ENCODE results near the gene ATP6AP1. TPM values are rescaled to one million over a fixed set of nuclear protein-coding genes. Genes with fewer than 3 reads are reported as not detected.
"Not testable (repeated sequence)": the region's sequence is repeated elsewhere in the genome, so short reads cannot be mapped to it uniquely, and the experiment has no call there.

Gene ATP6AP1
- total RNA-seq, 4 donors from 2014 or later = 29.0 to 50.0 (median 43.1) TPM

- peaks cover 0 to 58% (median 8%) of the 10 kb centered on the region in 3 donors for H3K4me1 ChIP-seq
- H3K9me3 ChIP-seq = no peaks in the 10 kb centered on the region
- ATAC-seq = no peak
- 69 to 72% methylated on average over 5 to 13 of the region's 14 CpGs for WGBS, 2 donors (ENCODE audit: low coverage in 1 of 2)
- TF ChIP-seq POLR2A (IDR thresholded peaks at IDR 0.05) (no peak), EP300 (IDR thresholded peaks at IDR 0.05) (no peak), CTCF (IDR thresholded peaks at IDR 0.05) (no peak), POLR2AphosphoS5 (IDR thresholded peaks at IDR 0.05) (no peak)
- H3K27me3 ChIP-seq = no peaks in the 10 kb centered on the region
- peak overlapping the region in 1 of 2 donors; percentile 81 for H3K4me3 ChIP-seq
- H3K36me3 ChIP-seq = peaks cover 0 to 5% of the 10 kb centered on the region in 2 donors
- peak overlapping the region; percentile 97 to 100 (median 98) for H3K27ac ChIP-seq
These were observed 47.7 kb upstream of the ATP6AP1 start for GRCh38 chrX:154380787-154381186.

GRCh38 chrX:154381271-154381670 is 47.2 kb upstream of the ATP6AP1 start:
- Histone ChIP-seq H3K4me1 (peaks cover 0 to 56% (median 8%) of the 10 kb centered on the region in 3 donors), H3K4me3 (peak overlapping the region in 1 of 2 donors; percentile 81), H3K27me3 (no peaks in the 10 kb centered on the region), H3K36me3 (peaks cover 0 to 5% of the 10 kb centered on the region in 2 donors), H3K9me3 (no peaks in the 10 kb centered on the region), H3K27ac (peak overlapping the region in 3 of 4 donors; percentile 97 to 99 (median 98))
- no peak for ATAC-seq
- WGBS, 2 donors (ENCODE audit: low coverage in 1 of 2) = 33 to 43% methylated on average over 1 to 5 of the region's 6 CpGs
- TF ChIP-seq POLR2A (IDR thresholded peaks at IDR 0.05) (no peak), EP300 (IDR thresholded peaks at IDR 0.05) (no peak), POLR2AphosphoS5 (IDR thresholded peaks at IDR 0.05) (no peak)

- Histone ChIP-seq H3K4me3 (no peak overlapping the region), H3K27me3 (no peaks in the 10 kb centered on the region), H3K4me1 (peaks cover 0 to 44% (median 8%) of the 10 kb centered on the region in 3 donors), H3K9me3 (no peaks in the 10 kb centered on the region), H3K27ac (peak overlapping the region in 3 of 4 donors; percentile 2 to 99 (median 53)), H3K36me3 (peaks cover 0 to 5% of the 10 kb centered on the region in 2 donors)
- TF ChIP-seq POLR2A (IDR thresholded peaks at IDR 0.05) (no peak), POLR2AphosphoS5 (IDR thresholded peaks at IDR 0.05) (no peak), EP300 (IDR thresholded peaks at IDR 0.05) (no peak), CTCF (IDR thresholded peaks at IDR 0.05) (no peak)
- no peak for ATAC-seq
- WGBS, 2 donors (ENCODE audit: low coverage in 1 of 2) = 20 to 92% methylated on average over 2 to 4 of the region's 11 CpGs
These were observed 45.9 kb upstream of the ATP6AP1 start for GRCh38 chrX:154382483-154383069.

GRCh38 chrX:154383359-154384283 is 44.9 kb upstream of the ATP6AP1 start:
- peaks cover 0 to 5% of the 10 kb centered on the region in 2 donors for H3K36me3 ChIP-seq
- no peaks in the 10 kb centered on the region for H3K9me3 ChIP-seq
- no peaks in the 10 kb centered on the region for H3K27me3 ChIP-seq
- no peak for ATAC-seq
- H3K27ac ChIP-seq = peak overlapping the region in 3 of 4 donors; percentile 53 to 99 (median 57)
- WGBS, 2 donors (ENCODE audit: low coverage in 1 of 2) = 6 to 62% methylated on average over 2 to 3 of the region's 14 CpGs
- peaks cover 0 to 40% (median 8%) of the 10 kb centered on the region in 3 donors for H3K4me1 ChIP-seq
- no peak overlapping the region for H3K4me3 ChIP-seq
- TF ChIP-seq EP300 (IDR thresholded peaks at IDR 0.05) = no peak
- no peak for TF ChIP-seq POLR2A (IDR thresholded peaks at IDR 0.05)
- TF ChIP-seq CTCF (IDR thresholded peaks at IDR 0.05) = no peak
- TF ChIP-seq POLR2AphosphoS5 (IDR thresholded peaks at IDR 0.05) = no peak

GRCh38 chrX:154384284-154384892 is 44.1 kb upstream of the ATP6AP1 start:
- Histone ChIP-seq H3K27ac (peak overlapping the region in 3 of 4 donors; percentile 53 to 99 (median 57)), H3K4me3 (no peak overlapping the region), H3K27me3 (no peaks in the 10 kb centered on the region), H3K9me3 (no peaks in the 10 kb centered on the region), H3K36me3 (peaks cover 0 to 5% of the 10 kb centered on the region in 2 donors), H3K4me1 (peaks cover 0 to 40% (median 8%) of the 10 kb centered on the region in 3 donors)
- TF ChIP-seq EP300 (IDR thresholded peaks at IDR 0.05) (no peak), POLR2AphosphoS5 (IDR thresholded peaks at IDR 0.05) (no peak), CTCF (IDR thresholded peaks at IDR 0.05) (peak in 3 of 4 experiments; percentile 12 to 60 (median 33))
- ATAC-seq = no peak
- WGBS, 2 donors (ENCODE audit: low coverage in 1 of 2) = 50% methylated on average over 1 of the region's 8 CpGs; no CpG with 5 or more reads in 1 of the 2 donors

GRCh38 chrX:154388094-154388493 is 40.4 kb upstream of the ATP6AP1 start:
- H3K9me3 ChIP-seq, H3K36me3 ChIP-seq, H3K27me3 ChIP-seq, H3K27ac ChIP-seq, H3K4me3 ChIP-seq: not testable (repeated sequence)
- WGBS, 2 donors (ENCODE audit: low coverage in 1 of 2) = no CpG with 5 or more reads among the region's 20 CpGs
- peaks cover 0 to 16% (median 0%) of the 10 kb centered on the region in 3 donors for H3K4me1 ChIP-seq
- peak; percentile 26 for ATAC-seq

GRCh38 chrX:154388649-154389048 is 39.8 kb upstream of the ATP6AP1 start:
- not testable (repeated sequence) for H3K9me3 ChIP-seq, H3K27ac ChIP-seq, H3K4me3 ChIP-seq, ATAC-seq, H3K36me3 ChIP-seq, H3K27me3 ChIP-seq
- no CpG with 5 or more reads among the region's 16 CpGs for WGBS, 2 donors (ENCODE audit: low coverage in 1 of 2)
- H3K4me1 ChIP-seq = peaks cover 0 to 11% (median 0%) of the 10 kb centered on the region in 3 donors

Measured in gastroesophageal sphincter (tissue), 4 donors.